Erythroblast (primary cell): ENCODE measurements around the gene ITPR2.

Experiments used
- GATA1 ChIP-seq: IDR thresholded peaks from 2 replicates; pipeline ENCODE4 v1.6.1; 2011; ENCODE audit warnings: low read depth, mild to moderate bottlenecking, control low read depth, low read length, moderate library complexity
- POLR2A ChIP-seq: IDR thresholded peaks from 2 replicates; pipeline ENCODE4 v1.6.1; 2011; ENCODE audit warnings: mild to moderate bottlenecking, low read length

GRCh38 chr12:26317942-26318575 lies 514.9 kb downstream of the ITPR2 start:
- TF ChIP-seq POLR2A (no peak), GATA1 (no peak)
